PC-3 (cell line): ENCODE data around the gene HCFC1.

Source experiments
- CTCF ChIP-seq: fragments of 300-600 bp; sonication (generic); conservative IDR thresholded peaks from 2 replicates; pipeline ENCODE4 v1.5.1; 2017; ENCODE audit warnings: antibody characterized with exemption, low read depth, mild to moderate bottlenecking, low read length
- EZH2 ChIP-seq: fragments of 300-600 bp; sonication (generic); IDR thresholded peaks from one replicate; pipeline ENCODE4 v1.6.1; 2017; ENCODE audit warnings: antibody characterized with exemption, mild to moderate bottlenecking, low read length; ENCODE audit not compliant: unreplicated experiment

DNA sequence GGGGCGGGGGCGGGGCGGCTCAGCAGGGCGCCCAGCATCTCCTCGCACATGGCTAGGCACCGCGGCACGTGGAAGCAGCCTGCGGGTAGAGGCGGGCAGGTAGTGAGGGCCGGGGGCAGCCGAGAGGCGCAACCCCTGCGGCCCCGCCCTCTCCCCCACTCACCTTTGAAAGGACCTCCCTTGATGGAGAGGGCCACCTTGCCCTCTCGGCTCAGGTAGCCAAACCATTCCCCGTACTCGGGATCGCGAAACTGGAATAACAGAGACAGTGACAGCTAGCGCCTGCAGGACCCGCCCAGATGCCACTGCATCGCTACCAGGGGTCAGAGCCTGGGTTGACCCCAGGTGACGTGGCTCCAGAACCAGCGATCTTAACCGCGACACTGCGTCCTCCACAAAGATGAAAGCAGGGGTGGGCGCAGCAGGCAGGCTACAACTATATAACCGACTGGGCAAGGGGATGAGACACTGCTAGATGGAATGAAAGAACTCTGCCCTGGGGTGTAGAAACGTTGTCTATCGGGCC, 36.2 kb downstream of the HCFC1 start:
- TF ChIP-seq CTCF = no peak
- TF ChIP-seq EZH2 = no peak
